Lung (tissue), 12 donors: ENCODE measurements around the gene TAOK2. TPM values are rescaled to one million over a fixed set of nuclear protein-coding genes. Genes with fewer than 3 reads are reported as not detected.

ENCODE experiments used
- ATAC-seq: fragments of 200-7000 bp; cut with Tn5 transposase; one replicate; pipeline ENCODE4 v1.9.1; 2020; ENCODE audit warnings: moderate number of reproducible peaks; ENCODE audit not compliant: insufficient read depth, low FRiP score
- DNase-seq, 3 donors: peaks; one replicate each; pipeline ENCODE4 v3.0.0-alpha.2; 2013 to 2017
- H3K27ac ChIP-seq, 2 donors: one replicate each; pipeline ENCODE4 v1.5.1; 2013; ENCODE audit warnings: mild to moderate bottlenecking in 2 of 2, moderate library complexity in 2 of 2, control low read depth in 1 of 2, inconsistent platforms in 1 of 2, low read depth in 1 of 2, low read length in 1 of 2
- H3K27me3 ChIP-seq, 3 donors: one replicate each; pipeline ENCODE4 v1.5.1; 2013; ENCODE audit warnings: low read length in 2 of 3; ENCODE audit not compliant: control insufficient read depth in 3 of 3, insufficient read depth in 3 of 3
- H3K36me3 ChIP-seq, 4 donors: one replicate each; pipeline ENCODE4 v1.5.1; 2013; ENCODE audit warnings: low read length in 4 of 4, mild to moderate bottlenecking in 1 of 4, moderate library complexity in 1 of 4; ENCODE audit not compliant: control insufficient read depth in 4 of 4, insufficient read depth in 4 of 4
- H3K4me1 ChIP-seq, 5 donors: one replicate each; pipeline ENCODE4 v1.5.1; 2013; ENCODE audit warnings: low read length in 5 of 5, mild to moderate bottlenecking in 2 of 5, moderate library complexity in 1 of 5; ENCODE audit not compliant: control insufficient read depth in 5 of 5, insufficient read depth in 5 of 5
- H3K4me3 ChIP-seq: one replicate; pipeline ENCODE4 v1.5.1; 2013; ENCODE audit warnings: mild to moderate bottlenecking, control low read depth, moderate library complexity
- H3K9ac ChIP-seq, 2 donors: one replicate each; pipeline ENCODE4 v1.5.1; 2013; ENCODE audit warnings: low read length in 2 of 2, control low read depth in 1 of 2; ENCODE audit not compliant: insufficient read depth in 1 of 2
- H3K9me3 ChIP-seq, 4 donors: one replicate each; pipeline ENCODE4 v1.5.1; 2013; ENCODE audit warnings: low read length in 3 of 4, mild to moderate bottlenecking in 1 of 4, moderate library complexity in 1 of 4; ENCODE audit not compliant: control insufficient read depth in 4 of 4, insufficient read depth in 3 of 4
- CTCF ChIP-seq: IDR thresholded peaks from 2 replicates; pipeline ENCODE4 v1.5.1; 2012; ENCODE audit warnings: mild to moderate bottlenecking; ENCODE audit errors: control extremely low read depth, extremely low read depth
- WGBS, 2 donors: extraction: QIAGEN DNeasy Blood & Tissue Kit; methylation state at CpG; one replicate each; pipeline ENCODE4 v1.1.7; 2013; 5-methylcytosine and 5-hydroxymethylcytosine counted together
- polyA plus RNA-seq, 2 donors: library from polyadenylated mRNA; stranded (reverse); fragments of 200-250 nt; gene quantifications; one replicate each; pipeline ENCODE4 v1.2.1, GENCODE V29; 2013
- total RNA-seq, 2 donors: library from RNA; depleted of rRNA in 1 of 2; stranded (reverse); fragments of >200 nt in 1 of 2; gene quantifications; one replicate each; pipeline ENCODE4 v1.2.1, GENCODE V29; 2014 to 2021
- donor health status: control.
- donor health status: control.
- donor health status: Bipolar disorder and iron deficiency.
- donor health status: healthy.
- donor health status: DM: yes; HTN: yes; CAD: no.

The TAOK2 gene
- total and polyA plus RNA-seq, 4 donors, result 33.8 to 71.8 (median 55.4) TPM

- no peaks in the 10 kb centered on the region for H3K9me3 ChIP-seq
- peak overlapping the region; percentile 24 to 58 for H3K9ac ChIP-seq
- H3K27ac ChIP-seq, result no peak overlapping the region
- peaks cover 0 to 21% (median 8%) of the 10 kb centered on the region in 5 donors for H3K4me1 ChIP-seq
- H3K27me3 ChIP-seq, result no peaks in the 10 kb centered on the region
- WGBS, 2 donors, result 18 to 21% methylated on average over 9 of the region's 9 CpGs
- DNase-seq (no peak), ATAC-seq (no peak)
- no peak for TF ChIP-seq CTCF
- peaks cover 0 to 35% (median 13%) of the 10 kb centered on the region in 4 donors for H3K36me3 ChIP-seq
- H3K4me3 ChIP-seq, result peak overlapping the region; percentile 91
Observed at GRCh38 chr16:29996766-29997250, 23.1 kb downstream of the TAOK2 start.

GRCh38 chr16:29999605-30000004 lies 25.9 kb downstream of the TAOK2 start:
- ATAC-seq (no peak), DNase-seq (no peak)
- H3K9ac ChIP-seq, result no peak overlapping the region
- no peak overlapping the region for H3K27ac ChIP-seq
- no peaks in the 10 kb centered on the region for H3K9me3 ChIP-seq
- no peaks in the 10 kb centered on the region for H3K27me3 ChIP-seq
- H3K4me3 ChIP-seq, result no peak overlapping the region
- WGBS, 2 donors, result 90 to 93% methylated on average over 6 of the region's 6 CpGs
- H3K4me1 ChIP-seq, result peaks cover 0 to 14% (median 4%) of the 10 kb centered on the region in 5 donors
- TF ChIP-seq CTCF, result no peak
- peaks cover 0 to 25% (median 2%) of the 10 kb centered on the region in 4 donors for H3K36me3 ChIP-seq

- WGBS, 2 donors, result 88% methylated on average over 30 to 33 of the region's 33 CpGs
- no peaks in the 10 kb centered on the region for H3K9me3 ChIP-seq
- H3K27ac ChIP-seq, result no peak overlapping the region
- peaks cover 0 to 9% (median 0%) of the 10 kb centered on the region in 5 donors for H3K4me1 ChIP-seq
- H3K9ac ChIP-seq, result no peak overlapping the region
- ATAC-seq, result no peak
- H3K36me3 ChIP-seq, result peaks cover 0 to 26% (median 2%) of the 10 kb centered on the region in 4 donors
- no peaks in the 10 kb centered on the region for H3K27me3 ChIP-seq
- no peak for TF ChIP-seq CTCF
- no peak for DNase-seq
- no peak overlapping the region for H3K4me3 ChIP-seq
Observed at GRCh38 chr16:30000735-30001631, 27.3 kb downstream of the TAOK2 start.
